ENCODE data around the gene SEPSECS.

The SEPSECS gene

GRCh38 chr4:25171201-25171865 is 11.1 kb upstream of the SEPSECS start:
- H3K4me3 ChIP-seq (ENCODE audit: low read depth, low read length), result no peak overlapping the region
- no peak for DNase-seq (ENCODE audit: low read depth)
- TF ChIP-seq CTCF (IDR thresholded peaks at IDR 0.05; ENCODE audit: insufficient read depth, low read depth, low read length, missing control alignments), result no peak

- DNase-seq (ENCODE audit: low read depth), result no peak
- no peak overlapping the region for H3K4me3 ChIP-seq (ENCODE audit: low read depth, low read length)
- no peak for TF ChIP-seq CTCF (IDR thresholded peaks at IDR 0.05; ENCODE audit: insufficient read depth, low read depth, low read length, missing control alignments)
Observed at GRCh38 chr4:25169446-25169845, 9.2 kb upstream of the SEPSECS start.

- no peak overlapping the region for H3K4me3 ChIP-seq (ENCODE audit: low read depth, low read length)
- no peak for DNase-seq (ENCODE audit: low read depth)
- TF ChIP-seq CTCF (IDR thresholded peaks at IDR 0.05; ENCODE audit: insufficient read depth, low read depth, low read length, missing control alignments), result no peak
Observed at GRCh38 chr4:25165916-25166315, 5.7 kb upstream of the SEPSECS start.

- TF ChIP-seq CTCF (IDR thresholded peaks at IDR 0.05; ENCODE audit: insufficient read depth, low read depth, low read length, missing control alignments), result no peak
- H3K4me3 ChIP-seq (ENCODE audit: low read depth, low read length), result no peak overlapping the region
- no peak for DNase-seq (ENCODE audit: low read depth)
Observed at GRCh38 chr4:25163196-25163595, 2.9 kb upstream of the SEPSECS start.

- TF ChIP-seq CTCF (IDR thresholded peaks at IDR 0.05; ENCODE audit: insufficient read depth, low read depth, low read length, missing control alignments), result no peak
- H3K4me3 ChIP-seq (ENCODE audit: low read depth, low read length), result no peak overlapping the region
- DNase-seq (ENCODE audit: low read depth), result no peak
Observed at GRCh38 chr4:25162566-25162965, 2.3 kb upstream of the SEPSECS start.

GRCh38 chr4:25161593-25161950 is 1.3 kb upstream of the SEPSECS start:
- DNase-seq (ENCODE audit: low read depth), result no peak
- no peak for TF ChIP-seq CTCF (IDR thresholded peaks at IDR 0.05; ENCODE audit: insufficient read depth, low read depth, low read length, missing control alignments)
- H3K4me3 ChIP-seq (ENCODE audit: low read depth, low read length), result peak overlapping the region; percentile 71

Data from GM12865 (cell line).